Measurements from ENCODE around the gene ANKRD44.

The ANKRD44 gene

DNA sequence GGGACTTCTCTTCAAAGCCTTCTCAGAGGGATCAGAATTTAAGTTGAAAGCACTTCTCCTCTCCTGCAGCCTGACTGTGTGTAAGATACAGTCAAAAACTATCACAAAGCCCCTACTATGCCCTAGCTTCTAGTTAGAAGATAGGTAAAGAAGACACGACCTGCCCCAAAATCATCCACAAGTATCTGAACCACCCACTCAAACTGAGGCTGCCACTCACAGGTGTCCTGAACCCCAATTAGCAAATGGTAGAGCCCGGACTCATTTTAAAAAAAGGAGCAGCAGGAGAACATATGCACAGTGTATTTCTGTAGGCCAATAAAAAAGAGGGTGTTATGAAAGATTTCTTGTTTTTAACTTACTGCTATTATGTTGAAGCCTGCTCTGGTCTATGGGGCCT is 74.4 kb downstream of the ANKRD44 start:
- DNase-seq: no peak

- no peak for DNase-seq
These were observed 74.9 kb downstream of the ANKRD44 start for GRCh38 chr2:197235711-197236110.

DNA sequence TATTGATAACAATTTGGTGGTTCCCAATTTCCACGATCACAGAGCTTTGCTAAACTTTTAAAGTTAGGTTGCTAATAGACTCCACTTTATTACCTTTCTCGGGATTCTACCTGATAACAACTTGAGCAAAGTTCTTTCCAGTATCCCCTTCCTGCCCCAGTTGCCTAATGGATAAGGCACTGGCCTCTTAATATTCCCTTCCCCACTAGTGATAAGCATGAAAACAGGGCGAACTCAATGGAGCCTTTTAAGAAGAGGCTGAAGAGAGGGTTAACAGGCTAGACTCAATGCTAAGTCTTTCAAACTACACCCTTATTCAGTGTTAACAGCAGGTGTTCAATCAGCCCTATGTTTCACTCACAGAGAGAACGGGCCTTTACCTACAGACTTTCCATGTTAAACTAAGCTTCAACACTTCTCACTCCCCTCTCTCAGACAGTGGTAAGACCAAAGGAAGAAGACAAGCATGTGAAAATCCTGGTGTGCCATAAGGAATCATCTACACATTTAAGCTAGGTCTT is 75.8 kb downstream of the ANKRD44 start:
- DNase-seq: no peak

- DNase-seq: no peak
These were observed 77.1 kb downstream of the ANKRD44 start for GRCh38 chr2:197233473-197233872.

DNA sequence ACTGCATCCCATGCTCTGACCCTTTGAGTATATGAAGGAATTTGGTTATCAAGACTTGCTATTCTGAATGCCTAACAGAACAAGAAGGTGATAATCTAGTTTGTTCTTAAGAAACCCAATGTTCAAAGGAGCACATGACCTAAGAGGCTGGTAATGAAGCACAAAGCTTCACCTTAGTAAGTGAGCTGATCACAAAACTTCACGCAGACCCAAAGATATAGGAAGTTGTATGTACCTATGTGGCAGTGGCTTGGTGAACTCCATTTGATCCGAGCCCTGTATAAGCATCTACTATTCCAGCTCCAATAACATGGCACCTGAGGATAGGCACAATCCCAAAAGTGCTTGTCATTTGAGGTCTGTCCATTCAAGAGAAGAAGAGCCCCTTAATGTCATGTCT is 78.6 kb downstream of the ANKRD44 start:
- no peak for DNase-seq

DNA sequence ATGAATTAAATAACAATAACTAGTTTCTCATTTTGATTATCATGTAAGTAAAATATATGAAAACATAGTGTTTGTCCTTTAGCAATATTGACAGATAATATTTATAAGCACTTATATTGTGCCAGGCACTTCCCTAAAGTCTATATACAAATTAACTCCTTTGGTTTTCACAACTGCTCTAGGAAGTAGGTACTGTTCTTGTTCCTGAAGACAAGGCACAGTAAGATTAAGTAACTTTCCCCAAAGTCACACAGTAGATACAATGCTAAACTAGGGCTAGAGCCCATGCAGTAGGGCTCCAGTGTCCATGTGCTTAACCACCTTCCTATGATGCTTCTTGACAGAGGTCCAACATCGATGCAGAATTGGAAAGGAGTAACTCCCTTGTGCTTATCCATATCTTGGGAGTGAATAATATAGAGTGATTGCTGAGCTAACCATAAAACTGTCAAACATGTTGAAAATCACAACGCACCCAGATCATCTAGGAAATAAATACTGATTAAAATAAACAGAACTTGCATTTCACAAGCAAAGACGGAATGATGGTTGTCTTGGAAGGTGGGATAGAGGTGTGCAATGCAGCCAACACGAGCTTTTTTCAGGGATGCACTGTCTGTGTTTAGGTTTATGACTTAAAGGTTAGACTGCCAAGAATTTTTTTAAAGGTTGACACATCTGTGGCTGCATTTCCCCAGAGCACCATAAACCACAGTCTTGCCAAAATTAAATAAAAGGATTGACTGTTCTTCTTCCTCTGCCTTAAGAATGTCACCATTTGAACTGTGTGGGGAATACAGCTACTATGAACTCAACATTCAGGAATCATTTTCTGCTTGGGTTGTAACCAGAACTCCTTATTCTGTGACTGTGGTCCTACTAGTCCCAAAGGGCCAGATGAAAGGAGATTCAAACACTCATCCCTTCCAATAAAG is 80.8 kb downstream of the ANKRD44 start:
- DNase-seq: no peak

- no peak for DNase-seq
These were observed 87.1 kb downstream of the ANKRD44 start for GRCh38 chr2:197223451-197223850.

DNA sequence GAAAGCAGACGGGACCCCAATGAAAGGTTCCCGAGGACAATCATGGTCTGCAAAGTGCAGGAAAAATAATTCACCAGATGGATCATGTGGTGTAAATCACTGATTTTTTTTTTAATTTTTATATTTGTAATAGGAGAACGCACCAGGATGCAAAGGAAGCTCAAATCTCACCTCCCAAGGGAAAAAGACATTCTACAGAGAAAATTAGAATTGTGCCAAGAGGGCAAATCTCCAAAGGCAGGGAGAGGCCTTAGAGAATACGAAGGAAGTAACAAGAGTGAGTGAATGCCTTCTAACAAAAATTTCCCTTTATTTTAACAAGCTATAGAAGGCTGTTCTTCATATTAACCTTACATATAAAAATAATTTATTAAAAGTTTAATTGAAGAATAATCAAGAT is 90.9 kb downstream of the ANKRD44 start:
- no peak for DNase-seq

DNA sequence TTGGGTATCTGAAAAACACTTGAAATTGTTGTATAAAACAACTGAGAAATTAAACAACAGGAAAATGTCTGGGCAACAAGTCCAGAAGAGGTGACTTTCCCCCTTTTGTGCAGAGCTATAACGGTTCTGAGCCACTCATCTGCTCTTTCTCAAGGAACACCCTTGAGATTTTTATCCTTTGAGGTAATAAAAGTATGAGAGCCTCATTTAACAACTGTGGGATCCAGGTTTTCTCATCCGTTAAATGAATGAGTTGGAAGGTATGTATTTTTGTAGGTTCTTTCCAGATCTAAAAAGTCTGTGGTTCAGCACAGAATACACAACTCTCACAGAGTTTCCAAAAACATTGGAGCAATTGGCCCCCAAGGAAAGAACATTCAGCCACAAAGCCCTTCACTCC is 93.0 kb downstream of the ANKRD44 start:
- DNase-seq: no peak

GRCh38 chr2:197216361-197216979 is 94.1 kb downstream of the ANKRD44 start:
- peak in 1 of 2 experiments; percentile 18 for DNase-seq

DNA sequence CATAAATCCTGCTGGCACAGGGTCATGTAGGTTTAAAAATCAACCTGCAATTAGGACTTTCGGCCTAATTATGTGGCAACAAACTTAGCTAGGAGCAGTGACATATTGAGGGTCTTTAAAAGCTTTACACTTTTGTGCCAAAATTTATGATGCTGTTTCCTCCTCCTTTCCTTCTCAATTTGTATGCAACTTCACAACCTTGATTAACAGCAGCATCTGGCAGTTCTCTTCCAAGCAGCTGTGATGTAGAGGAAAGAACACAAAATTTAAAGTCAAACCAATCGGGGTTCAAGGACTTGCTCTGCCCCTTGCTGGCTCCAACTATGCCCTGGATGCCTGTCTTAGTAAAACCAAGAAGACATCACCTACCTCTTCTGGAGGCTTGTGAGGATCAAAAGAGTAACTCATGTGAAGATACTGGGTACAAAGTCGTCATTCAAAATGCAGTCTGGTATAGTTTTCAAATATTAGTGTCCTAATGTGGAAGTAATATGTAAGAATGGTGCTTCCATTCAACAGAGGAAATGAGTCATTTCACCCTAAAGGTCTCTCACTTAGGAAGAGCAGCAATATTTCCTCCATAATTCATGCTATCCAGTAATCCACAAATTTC is 94.7 kb downstream of the ANKRD44 start:
- DNase-seq: no peak

DNA sequence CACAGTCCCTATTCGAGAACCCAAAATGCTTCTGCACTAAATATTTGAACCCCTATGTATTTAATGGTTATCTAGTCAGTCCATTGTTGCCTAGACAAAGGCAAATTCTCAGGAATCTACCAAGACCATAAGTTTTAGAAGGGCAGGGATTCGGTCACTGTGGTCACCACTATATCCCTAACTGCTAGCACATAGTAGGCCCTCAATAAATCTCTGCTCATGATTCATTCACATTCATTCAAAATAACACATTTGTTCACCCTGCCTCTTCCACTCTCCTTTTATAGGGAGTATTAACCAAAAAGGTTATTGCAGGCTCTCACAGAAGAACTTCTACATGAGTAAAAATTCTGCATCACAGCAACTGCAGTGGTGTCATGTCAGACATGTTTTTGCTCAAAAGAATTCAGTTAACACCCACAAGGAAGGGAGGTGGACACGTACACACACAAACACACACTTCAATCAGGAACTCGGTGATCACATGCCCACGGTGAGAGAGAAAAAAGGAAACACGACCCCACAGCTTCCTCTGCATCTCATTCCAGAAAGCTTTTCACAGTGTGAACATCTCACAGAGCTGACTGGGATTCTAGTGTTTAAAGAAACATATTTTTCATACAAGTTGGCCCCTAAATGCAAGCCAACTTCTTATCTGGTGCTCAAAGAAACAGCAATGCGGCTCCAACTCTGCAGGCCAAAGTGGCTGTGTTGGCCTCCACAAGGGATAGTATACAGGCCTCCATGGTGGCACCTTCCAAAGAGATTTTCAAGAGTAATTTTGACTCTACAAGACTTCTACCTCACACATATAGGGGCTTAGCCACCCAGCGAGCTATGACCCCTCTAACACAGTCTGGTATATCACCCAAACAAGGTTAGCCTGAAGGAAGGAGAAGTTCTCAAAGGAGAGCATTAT is 98.0 kb downstream of the ANKRD44 start:
- DNase-seq: no peak

GRCh38 chr2:197211881-197212342 is 98.7 kb downstream of the ANKRD44 start:
- no peak for DNase-seq

GRCh38 chr2:197210430-197210829 is 100.2 kb downstream of the ANKRD44 start:
- DNase-seq: no peak

DNA sequence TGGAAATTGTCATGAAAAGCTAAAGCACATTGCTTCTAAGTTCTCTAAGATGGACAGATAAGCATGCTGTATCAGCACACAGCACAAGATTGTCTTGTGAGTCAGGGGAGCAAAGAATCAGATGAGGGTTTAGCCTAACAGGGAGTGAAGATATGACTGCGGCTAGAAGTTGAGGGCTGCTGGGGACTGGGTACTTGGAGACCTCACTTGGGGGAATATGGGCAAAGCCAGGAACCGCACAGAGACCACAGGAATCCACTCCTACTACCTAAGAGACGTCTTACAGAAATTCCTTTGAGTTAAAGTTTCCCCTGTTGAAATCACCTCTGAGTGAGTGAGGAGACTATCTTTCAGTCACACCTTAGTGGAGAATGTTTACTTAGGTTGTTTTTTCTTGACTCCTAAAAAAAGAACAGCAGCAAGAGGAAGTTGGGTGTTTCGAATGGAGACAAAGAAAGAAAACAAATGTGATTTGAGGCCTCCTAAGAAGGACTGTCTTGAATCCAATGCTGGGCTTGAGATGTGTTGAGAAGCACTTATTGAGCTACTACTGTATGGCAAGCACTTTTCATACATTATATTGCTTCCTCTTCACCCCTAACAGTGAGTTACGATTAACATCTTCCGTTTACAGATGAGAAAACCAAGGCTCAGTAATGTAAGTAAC is 100.7 kb downstream of the ANKRD44 start:
- DNase-seq: no peak

- no peak for DNase-seq
These were observed 101.3 kb downstream of the ANKRD44 start for GRCh38 chr2:197209246-197209645.

DNA sequence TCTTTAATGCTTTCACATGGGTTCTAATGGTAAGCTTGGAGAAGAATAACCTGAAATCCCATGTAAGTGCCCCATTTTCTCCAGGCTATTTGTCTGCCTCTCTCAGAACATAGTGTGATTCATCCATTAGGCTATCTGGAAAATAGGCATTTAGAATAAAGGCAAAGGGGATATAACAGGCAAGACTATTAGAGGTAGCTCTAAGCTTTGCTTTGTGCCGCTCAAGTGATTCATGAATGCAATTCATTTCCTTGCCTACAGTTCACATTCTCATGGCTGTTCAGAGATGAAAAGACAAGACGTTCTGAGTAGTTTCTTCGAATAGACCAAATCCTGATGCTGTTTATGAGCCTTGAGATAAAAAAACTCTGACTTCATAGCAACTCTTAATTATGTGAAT is 101.7 kb downstream of the ANKRD44 start:
- no peak for DNase-seq

DNA sequence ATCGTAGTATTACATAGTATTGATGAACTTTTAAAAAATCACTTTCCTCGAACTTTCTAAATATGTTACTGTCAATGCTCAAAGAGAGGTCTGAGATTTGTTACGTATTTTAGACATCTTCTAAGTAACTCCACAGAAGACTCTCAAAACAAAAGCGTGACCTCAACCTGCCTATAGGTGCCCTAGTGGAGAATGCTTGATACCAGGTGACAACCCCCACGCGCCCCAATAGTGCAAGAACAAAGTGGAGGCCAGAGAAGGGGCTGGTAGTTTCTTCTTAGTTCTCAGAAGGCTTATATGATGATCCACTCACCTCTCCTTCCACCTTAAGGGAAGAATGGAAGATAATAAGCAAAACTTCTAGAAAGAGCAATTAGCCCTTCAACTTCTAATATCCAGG is 102.6 kb downstream of the ANKRD44 start:
- no peak for DNase-seq

- DNase-seq: no peak
These were observed 103.0 kb downstream of the ANKRD44 start for GRCh38 chr2:197207598-197207997.

GRCh38 chr2:197207106-197207505 is 103.5 kb downstream of the ANKRD44 start:
- DNase-seq: no peak

DNA sequence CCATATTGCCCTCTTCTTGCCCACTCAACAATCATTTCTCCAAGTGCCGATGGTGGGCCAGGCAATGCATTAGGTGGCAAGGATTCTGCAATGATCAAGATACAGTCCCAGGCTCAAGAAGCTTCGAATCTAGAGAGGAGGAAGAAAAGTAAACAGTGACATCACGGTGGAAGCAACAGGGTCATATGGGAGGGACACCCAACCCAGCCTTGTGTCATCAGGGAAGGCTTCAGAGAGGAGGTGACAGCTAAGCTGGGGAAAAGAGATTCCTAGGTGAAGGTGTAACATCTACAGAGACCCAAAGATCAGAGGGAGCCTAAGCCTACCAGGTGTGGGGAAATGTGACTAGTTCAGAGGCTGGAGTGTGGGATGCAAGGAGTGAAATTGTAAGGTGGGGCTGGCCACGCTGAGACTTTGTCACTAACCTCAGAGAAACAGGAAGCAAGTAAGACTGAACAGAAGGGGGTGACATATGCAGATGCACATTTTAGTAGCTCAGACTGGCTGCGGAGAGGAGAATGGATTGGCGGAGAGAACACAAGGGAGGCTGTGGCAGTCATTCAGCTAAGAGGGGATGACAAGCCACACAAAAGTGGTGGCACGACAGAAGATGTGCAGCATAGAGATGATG is 104.9 kb downstream of the ANKRD44 start:
- DNase-seq: no peak

Data from NCI-H2081 (cell line).